GM18526 (cell line): Measurements from ENCODE around the gene PTPDC1.

Experiments
- POLR2A ChIP-seq: IDR thresholded peaks from 3 replicates; pipeline ENCODE4 v1.6.1; 2011; ENCODE audit not compliant: insufficient read length; ENCODE audit errors: extremely low read depth

PTPDC1 gene

DNA sequence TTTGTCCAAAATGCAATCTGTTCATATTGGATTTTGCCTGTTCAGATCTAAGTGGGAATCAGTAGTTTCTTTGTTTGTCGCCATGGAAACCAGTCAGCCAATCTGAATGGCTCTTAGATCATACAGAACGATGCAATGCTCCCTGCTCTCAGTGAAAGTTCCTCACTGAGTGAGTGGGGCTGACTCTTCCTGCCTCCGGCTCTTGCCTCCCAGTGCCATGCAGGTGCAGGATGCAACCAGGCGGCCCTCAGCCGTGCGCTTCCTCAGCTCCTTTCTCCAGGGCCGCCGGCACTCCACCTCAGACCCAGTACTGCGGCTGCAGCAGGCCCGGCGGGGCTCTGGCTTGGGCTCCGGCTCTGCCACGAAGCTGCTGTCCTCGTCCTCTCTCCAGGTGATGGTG lies at the start of gene PTPDC1:
Gene PTPDC1, plus strand, starts transcription at position 151 of the 400 bp plus-strand sequence. Its CDS starts 67 bp downstream, at position 218.
- no peak for TF ChIP-seq POLR2A

- TF ChIP-seq POLR2A, result no peak
Measured at GRCh38 chr9:94034511-94034910, 49.8 kb upstream of the PTPDC1 start.

DNA sequence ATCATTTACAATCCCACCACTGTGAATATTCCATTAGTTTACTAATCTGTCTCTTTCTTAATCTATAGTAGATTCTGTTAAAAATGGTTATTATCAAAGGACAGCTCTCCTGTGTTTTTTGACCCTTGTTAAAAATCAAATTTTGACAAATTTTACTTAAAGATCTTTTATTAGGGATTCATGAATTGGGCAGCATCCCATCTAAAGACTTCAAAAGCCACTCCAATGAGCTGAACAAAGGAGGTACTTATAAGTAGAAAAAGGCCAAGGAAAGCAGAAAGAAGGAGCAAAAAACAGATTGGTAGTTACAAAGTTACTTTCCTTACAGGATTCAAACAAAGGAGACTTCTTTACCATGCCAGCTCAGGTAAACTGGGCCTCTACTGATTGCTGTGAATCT lies 44.5 kb upstream of the PTPDC1 start:
- no peak for TF ChIP-seq POLR2A

DNA sequence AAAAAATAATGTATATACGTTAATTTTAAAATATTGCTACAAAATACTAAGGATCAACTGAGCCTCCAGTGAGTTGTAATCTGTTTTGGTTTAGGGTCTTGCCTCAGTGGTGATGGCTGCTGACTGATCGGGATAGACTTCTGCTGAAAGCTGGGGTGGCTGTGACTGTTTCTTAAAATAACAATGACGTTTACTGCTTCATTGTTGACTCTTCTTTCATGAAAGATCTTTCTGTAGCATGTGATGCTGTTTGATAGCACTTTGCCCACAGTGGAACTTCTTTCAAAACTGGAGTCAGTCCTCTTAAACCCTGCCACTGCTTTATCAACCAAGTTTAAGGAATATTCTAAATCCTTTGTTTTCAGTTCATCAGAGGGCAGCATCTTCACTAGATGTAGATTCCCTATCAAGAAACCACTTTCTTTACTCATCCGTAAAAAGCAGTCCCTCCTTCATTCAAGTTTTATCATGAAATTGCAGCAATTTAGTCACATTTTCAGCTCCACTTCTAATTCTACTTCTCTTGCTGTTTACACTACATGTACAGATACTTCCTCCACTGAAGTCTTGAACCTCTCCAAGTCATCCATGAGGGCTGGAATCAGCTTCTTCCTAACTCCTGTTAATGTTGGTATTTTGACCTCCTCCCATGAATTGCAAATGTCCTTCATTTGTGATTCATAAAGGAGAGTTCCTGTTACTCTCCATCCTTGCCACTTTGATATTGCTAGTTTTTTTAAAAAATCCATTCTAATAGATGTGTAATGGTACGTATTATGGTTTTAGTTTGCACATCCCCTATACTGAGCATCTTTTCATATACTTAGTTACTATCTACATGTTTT lies 41.5 kb upstream of the PTPDC1 start:
- no peak for TF ChIP-seq POLR2A

DNA sequence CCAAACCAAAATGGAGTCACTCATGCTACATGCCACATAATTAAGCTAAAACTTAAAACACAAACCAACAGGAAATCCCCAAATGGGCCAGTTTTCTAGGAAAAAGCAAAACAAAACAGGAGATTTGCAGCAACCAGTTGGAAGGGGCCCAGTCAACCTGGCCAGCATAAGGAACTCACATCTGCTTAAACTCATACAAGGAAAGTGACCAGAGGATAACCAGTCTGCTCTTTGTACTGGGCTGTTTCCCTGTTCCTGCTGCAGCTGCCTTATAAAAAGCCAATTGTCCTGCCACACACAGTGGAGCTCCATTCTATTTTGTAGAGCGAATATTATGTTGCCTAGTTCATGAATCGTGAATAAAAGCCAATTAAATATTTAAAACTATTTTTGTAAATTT lies 29.5 kb upstream of the PTPDC1 start:
- TF ChIP-seq POLR2A, result no peak

DNA sequence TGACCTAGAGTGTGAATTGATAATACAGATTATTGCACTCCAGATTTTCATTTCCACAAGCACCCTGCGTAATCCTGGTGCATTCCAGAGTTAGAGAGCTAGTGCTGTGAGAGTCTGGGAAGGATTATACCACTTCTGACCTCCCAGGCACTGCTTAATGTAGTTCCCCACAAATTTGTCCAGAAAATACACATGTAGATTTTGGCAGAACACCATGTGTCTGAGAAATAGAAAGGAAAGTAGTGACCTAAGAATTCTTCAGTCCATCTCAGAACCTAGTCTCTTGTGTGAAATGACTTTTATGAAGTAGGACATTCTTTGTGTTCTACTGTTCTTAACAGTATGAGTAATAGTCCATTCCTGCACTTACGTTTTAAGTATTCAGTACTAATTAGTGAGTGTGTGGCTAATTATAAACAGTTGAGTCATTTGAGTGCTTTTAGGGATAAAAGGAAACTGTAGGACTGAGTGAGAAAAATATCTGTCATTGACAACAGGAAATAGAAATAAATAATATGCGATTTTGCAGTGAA lies 27.8 kb upstream of the PTPDC1 start:
- TF ChIP-seq POLR2A, result no peak

DNA sequence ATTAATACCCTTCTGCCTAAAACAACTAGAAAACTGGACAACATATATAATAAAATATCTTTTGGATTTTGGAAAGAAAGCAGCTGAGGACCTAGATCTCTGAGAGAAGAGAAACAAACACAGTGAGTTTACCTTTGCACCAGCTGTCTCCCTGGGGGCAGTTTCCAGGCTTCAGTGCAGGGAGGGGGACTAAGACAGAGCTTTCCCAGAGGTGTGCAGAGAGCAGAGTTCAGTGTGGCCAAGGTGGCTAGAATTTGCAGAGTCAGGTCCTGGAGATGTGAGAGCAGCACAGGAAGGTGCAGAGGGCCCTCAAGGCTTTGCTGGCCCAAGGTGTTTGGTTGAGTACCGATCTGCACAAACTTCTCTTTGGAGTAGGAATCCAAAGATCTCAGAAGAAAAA lies 26.3 kb upstream of the PTPDC1 start:
- no peak for TF ChIP-seq POLR2A

DNA sequence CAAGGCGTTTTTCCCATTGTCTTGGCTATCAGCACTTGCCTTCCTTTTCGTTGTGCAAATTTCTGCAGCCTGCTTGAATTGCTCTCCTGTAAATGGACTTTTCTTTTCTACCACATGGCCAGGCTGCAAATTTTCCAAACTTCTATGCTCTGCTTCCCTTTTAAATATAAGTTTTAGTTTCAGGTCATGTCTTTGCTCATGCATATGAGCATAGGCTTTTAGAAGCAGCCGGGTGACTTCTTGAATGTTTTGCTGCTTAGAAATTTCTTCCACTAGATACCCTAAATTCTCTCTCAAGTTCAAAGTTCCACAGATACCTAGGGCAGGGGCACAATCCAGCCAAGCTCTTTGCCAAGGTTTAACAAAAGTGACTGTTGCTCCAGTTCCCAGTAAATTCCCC lies 22.4 kb upstream of the PTPDC1 start:
- TF ChIP-seq POLR2A, result no peak

GRCh38 chr9:94065535-94065961 lies 18.7 kb upstream of the PTPDC1 start:
- no peak for TF ChIP-seq POLR2A

DNA sequence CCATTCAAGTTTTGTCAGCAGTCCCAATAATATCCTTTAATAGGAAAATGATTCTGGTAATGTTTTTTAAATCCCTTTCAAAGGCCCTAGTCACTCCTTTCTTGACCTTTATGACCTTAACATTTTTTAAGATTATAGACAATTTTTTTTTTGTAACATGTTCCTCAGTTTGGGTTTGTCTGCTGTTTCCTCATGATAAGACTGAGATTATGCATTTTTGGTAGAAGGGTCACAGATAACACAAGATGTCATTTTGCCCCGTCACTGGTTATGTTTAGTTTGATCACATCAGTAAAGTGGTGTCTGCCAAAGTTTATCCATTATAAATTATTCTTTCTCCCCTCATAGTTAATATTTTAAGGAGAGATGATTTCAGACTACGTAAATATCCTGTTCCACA lies 16.0 kb upstream of the PTPDC1 start:
- TF ChIP-seq POLR2A, result no peak

DNA sequence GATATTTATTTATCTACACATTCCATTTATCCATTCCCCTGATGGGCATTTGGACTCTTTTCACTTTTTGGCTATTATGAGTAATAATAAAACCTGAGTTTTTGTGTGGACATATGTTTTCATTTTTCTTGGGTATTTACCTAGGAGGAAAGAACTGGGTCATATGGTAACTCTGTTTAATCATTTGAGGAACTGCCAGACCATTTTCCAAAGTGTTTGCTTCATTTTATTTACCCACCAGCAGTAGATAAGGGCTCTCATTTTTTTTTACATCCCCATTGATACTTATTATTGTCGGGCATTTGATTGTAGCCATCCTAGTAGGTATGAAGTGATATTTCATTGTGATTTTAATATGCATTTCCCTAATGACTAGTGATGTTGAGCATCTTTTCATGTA lies 7.7 kb upstream of the PTPDC1 start:
- TF ChIP-seq POLR2A, result no peak

DNA sequence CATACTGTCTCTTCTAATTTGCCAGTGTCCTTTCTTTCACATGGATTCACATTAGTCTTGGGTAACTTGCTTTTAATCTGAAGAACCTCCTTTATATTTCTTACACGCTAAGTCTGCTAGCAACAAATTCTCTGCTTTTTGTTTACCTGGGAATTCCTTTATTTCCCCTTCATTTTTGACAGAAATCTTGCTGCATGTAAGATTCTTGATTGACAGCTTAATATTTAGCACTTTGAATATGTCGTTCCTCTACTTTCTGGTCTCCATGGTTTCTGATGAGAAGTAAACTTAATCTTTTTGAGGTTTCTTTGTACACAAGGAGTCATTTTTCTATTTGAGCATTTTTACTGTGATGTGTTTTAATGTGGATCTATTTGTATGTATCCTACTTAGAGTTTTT lies 6.2 kb upstream of the PTPDC1 start:
- TF ChIP-seq POLR2A, result no peak

DNA sequence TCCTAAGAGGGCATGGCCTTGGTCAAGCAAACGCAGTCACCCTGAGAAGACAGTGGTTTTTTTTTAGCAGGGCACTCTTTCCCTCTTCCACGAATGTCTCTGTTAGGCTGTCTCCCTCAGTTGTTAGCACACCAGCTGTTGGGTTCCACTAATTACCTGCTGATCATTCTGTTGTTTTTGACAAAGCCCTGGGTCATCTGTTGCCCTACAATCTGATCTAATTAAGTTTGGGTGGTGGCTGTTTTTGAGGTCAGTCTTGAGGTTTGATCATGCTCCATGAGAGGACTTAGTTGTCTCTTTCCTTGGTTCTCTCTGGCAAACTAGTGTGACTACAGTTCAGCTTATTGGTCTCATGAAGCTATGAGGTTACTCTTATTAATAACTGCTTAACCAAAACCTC lies 5.0 kb upstream of the PTPDC1 start:
- TF ChIP-seq POLR2A, result no peak

DNA sequence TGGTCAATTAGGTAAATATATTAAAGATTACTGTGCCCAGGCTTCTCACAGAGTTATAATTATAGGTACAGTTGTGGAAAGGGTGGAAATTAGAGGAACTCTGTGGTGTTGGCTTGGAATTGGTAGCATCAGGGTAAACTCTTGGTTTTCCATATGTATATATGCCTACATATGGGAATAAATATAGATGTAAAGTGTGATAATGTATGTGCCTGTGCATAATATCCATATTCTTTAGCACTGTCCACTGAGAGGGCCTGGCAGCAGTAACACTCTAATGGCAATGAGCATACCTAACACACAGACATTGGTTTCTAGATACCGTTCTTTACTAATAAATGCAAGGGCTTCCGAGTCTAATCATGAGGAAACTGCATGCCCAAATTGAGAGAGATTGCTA lies 4.0 kb upstream of the PTPDC1 start:
- TF ChIP-seq POLR2A, result no peak

GRCh38 chr9:94081435-94081834 lies 2.8 kb upstream of the PTPDC1 start:
- no peak for TF ChIP-seq POLR2A

GRCh38 chr9:94081864-94082463 lies 2.3 kb upstream of the PTPDC1 start:
- no peak for TF ChIP-seq POLR2A
